Kidney epithelial cell (primary cell): ENCODE data around the gene RPL14. TPM values are rescaled to one million over a fixed set of nuclear protein-coding genes. Genes with fewer than 3 reads are reported as not detected.

Experiments
- DNase-seq: peaks from one replicate; pipeline ENCODE4 v3.0.0-alpha.2; 2010; ENCODE audit warnings: low read depth
- H3K27me3 ChIP-seq: 2 replicates; pipeline ENCODE4 v1.6.0; 2011; ENCODE audit warnings: low read length; ENCODE audit not compliant: control insufficient read depth, insufficient read depth
- H3K36me3 ChIP-seq: 2 replicates; pipeline ENCODE4 v1.5.1; 2011; ENCODE audit warnings: low read length; ENCODE audit not compliant: control insufficient read depth, insufficient read depth
- H3K4me3 ChIP-seq: 2 replicates; pipeline ENCODE4 v1.5.1; 2011; ENCODE audit warnings: low read depth, mild to moderate bottlenecking, control low read depth, low read length
- total RNA-seq: library from RNA; depleted of rRNA; stranded (reverse); fragments of >200 nt; gene quantifications from 2 replicates; pipeline ENCODE4 v1.2.3, GENCODE V29; 2015
- TF ChIP-seq, protein P1 (sequence below): IDR thresholded peaks from 2 replicates; pipeline ENCODE4 v1.5.1; 2011; ENCODE audit warnings: mild to moderate bottlenecking, moderate library complexity, low read length, control low read depth, inconsistent platforms; ENCODE audit not compliant: insufficient read depth, poor library complexity, severe bottlenecking

RPL14 gene
- total RNA-seq, 1 donor from 2014 or later = 576 TPM

DNA sequence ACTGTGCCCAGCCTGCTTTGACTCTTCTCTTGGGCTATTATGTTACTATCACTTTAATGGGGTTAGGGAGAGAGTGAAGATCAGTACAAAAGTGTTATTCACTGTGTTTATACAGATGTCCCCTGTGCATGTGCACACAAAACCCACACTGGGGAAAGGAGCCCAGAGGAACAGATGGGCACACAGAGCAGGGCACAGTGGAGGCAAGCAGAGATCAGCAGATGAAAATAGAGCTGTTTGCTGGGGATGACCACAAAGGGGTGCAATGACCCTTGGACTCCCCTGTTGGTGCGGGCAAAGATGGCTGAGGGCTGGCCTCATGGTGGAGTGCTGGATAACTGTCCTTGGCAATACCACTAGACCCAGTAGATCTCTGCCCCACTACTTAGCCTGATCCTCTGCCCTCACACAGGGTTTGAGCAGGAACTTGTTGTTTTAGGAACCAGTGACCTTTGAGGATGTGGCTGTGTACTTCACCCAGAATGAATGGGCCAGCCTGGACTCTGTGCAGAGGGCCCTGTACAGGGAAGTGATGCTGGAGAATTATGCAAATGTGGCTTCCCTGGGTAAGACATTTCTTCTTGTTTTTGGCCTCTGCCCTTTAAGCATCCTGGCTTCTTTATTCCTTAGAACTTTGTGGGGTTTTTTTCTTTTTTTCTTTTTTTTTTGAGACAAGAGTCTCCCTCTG is 54.0 kb downstream of the RPL14 start:
- Histone ChIP-seq H3K4me3 (no peak overlapping the region), H3K36me3 (no peaks in the 10 kb centered on the region), H3K27me3 (no peaks in the 10 kb centered on the region)
- DNase-seq = no peak
- TF ChIP-seq, protein P1, sequence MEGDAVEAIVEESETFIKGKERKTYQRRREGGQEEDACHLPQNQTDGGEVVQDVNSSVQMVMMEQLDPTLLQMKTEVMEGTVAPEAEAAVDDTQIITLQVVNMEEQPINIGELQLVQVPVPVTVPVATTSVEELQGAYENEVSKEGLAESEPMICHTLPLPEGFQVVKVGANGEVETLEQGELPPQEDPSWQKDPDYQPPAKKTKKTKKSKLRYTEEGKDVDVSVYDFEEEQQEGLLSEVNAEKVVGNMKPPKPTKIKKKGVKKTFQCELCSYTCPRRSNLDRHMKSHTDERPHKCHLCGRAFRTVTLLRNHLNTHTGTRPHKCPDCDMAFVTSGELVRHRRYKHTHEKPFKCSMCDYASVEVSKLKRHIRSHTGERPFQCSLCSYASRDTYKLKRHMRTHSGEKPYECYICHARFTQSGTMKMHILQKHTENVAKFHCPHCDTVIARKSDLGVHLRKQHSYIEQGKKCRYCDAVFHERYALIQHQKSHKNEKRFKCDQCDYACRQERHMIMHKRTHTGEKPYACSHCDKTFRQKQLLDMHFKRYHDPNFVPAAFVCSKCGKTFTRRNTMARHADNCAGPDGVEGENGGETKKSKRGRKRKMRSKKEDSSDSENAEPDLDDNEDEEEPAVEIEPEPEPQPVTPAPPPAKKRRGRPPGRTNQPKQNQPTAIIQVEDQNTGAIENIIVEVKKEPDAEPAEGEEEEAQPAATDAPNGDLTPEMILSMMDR = no peak

DNA sequence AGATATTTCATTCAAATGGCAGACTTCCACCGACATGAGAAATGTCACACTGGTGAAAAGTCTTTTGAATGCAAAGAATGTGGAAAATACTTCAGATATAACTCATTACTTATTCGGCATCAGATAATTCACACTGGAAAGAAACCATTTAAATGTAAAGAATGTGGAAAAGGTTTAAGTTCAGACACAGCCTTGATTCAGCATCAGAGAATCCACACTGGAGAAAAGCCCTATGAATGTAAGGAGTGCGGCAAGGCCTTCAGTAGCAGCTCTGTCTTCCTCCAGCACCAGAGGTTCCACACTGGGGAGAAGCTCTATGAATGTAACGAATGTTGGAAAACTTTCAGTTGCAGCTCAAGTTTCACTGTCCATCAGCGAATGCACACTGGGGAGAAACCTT is 59.1 kb downstream of the RPL14 start:
- Histone ChIP-seq H3K36me3 (no peaks in the 10 kb centered on the region), H3K27me3 (no peaks in the 10 kb centered on the region), H3K4me3 (no peak overlapping the region)
- DNase-seq = no peak
- TF ChIP-seq, protein P1 = no peak

DNA sequence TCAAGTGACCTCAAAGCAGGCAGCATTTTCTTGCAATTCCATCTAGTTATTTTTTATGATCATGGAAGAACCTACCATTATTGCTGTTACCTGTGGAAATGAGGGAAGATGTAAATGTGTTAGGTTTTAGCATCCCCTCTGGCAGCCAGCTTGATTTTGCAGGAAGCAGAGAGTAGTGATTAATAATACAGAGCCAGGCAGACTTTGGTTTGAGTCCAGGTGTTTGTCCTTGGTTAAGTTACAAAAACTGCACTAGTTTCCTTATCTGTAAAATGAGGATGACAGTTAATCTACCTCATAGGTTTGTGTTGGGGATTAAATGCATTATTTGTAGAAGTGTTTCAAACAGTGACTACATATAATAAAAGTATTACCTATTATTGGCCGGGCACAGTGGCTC is 60.9 kb downstream of the RPL14 start:
- H3K27me3 ChIP-seq = no peaks in the 10 kb centered on the region
- TF ChIP-seq, protein P1 = no peak
- H3K36me3 ChIP-seq = no peaks in the 10 kb centered on the region

More for the DNA sequence above, 60.9 kb downstream of the RPL14 start:
- no peak overlapping the region for H3K4me3 ChIP-seq
- no peak for DNase-seq

Other genes with a start within 250 kb of the RPL14 start
- 18.9 and 38.1 TPM in 2 replicates for gene EIF1B, start 147.6 kb upstream of the RPL14 start, total RNA-seq
- 0.21 and 0.29 TPM in 2 replicates for gene ENTPD3, start 70.2 kb upstream of the RPL14 start, total RNA-seq
- gene ZNF619, start 19.8 kb downstream of the RPL14 start, total RNA-seq = 4.3 and 5.1 TPM in 2 replicates
- gene ZNF620, start 48.7 kb downstream of the RPL14 start, total RNA-seq = 6.2 and 10.8 TPM in 2 replicates
- 24.4 and 24.6 TPM in 2 replicates for gene ZNF621, start 67.6 kb downstream of the RPL14 start, total RNA-seq